HG03571 (cell line): ENCODE measurements around the gene NDUFB6.
A peak's percentile ranks its signal among the peaks of the same experiment; 100 is the strongest.
"Not testable (repeated sequence)": the region's sequence is repeated elsewhere in the genome, so short reads cannot be mapped to it uniquely, and the experiment has no call there.

ENCODE experiments used
- ATAC-seq: cut with Tn5 transposase; IDR thresholded peaks from one replicate; pipeline ENCODE4 v1.9.1; 2021; ENCODE audit not compliant: unreplicated experiment

The NDUFB6 gene

DNA sequence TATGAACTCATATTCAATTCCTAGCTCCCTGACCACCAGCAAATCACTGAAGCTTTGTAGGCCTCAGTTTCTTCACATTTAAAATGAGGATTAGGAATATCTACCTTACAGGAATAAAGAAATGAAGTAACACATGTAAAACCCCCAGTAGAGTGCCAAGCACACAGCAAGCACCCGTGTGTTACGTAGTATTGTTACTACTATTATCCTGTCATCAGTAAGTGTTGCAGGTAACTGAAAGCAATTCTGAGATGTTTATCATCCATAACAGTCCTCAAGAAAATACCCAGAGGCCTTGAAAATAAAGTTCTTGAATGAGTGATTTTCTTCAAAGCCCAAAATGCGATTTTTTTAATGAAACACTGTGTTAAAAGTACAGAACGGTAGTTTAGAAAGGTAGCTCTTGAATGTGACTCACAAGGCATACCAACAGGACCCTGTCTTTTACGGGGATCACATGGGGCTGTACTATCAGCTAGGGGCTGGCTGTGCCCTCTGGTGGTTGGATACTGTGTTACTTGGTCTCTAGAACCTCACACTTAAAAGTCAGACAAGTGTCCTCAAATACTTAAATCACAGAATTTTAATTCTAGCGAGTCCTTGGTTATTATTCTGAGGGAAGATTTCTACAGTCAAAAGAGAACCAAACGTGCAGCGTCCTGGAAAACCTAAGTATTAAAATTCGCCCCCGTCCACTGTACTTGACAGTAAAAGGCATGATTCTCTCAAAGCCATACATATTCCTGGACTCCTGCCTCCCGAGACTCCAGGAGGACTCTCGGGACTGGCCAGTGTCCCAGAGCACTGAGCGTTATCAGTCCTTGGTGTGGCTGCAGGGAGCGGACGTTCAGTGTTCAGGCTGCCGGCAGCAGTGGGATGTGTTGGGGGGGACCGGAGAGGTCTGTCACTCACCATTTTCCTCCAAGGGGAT is 725 bp downstream of the NDUFB6 start:
- ATAC-seq = peak; percentile 92

DNA sequence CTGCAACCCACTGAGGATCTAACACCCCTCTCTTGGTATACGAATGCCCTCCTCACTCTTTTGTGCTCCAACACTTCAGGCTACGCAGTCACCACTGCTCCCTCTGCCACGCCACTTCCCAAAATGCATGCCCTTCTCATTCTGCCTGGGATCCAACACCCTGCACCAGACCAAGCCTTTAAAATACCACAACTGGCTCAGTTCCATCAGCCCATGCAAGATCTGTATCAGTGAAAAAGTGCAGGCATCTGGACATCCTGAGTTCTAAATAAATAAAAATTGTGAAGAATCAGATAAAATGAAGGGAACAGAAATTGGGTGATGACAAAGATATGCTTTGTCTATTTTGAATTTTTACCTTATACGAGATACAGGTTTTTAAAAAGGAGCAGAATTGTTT is 2.7 kb downstream of the NDUFB6 start:
- ATAC-seq = no peak

DNA sequence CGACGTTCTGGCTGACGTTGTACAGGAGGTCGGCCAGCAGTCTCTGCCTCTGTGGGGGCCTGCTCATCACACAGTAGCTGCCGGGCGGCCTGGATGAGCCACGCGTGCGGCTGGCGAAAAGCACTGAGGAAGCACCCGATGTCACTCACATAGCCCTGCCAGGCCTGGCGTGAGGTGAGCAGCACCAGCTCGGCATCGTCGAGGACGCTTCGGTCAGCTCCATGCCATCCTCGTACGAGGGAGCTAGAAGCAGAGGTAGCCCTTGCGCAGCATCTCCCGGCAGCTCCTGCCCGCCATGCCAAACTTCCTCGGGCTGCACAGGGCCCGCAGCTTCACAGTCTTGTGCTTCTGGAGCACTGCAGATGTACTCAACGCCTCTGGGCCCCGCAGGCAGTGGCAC is 6.2 kb downstream of the NDUFB6 start:
- no peak for ATAC-seq

DNA sequence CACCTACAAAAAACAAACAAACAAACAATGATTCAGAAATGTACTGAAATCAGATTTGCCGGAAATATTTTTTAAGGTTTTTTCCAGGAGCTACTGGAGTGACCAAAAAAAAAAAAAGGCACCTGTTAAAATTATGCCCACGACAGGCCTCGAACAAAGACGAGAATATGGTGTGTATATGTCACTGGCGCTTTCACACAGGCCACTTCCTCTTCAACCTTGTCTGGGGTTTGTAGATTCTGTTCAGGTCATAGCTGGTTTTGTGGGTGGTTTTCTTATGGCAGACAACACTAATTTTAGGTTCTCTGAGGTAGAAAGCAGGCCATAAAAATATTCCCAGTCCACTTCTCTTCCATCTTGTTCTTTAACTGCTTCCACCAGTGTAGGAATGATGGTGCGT is 7.0 kb downstream of the NDUFB6 start:
- ATAC-seq = no peak

DNA sequence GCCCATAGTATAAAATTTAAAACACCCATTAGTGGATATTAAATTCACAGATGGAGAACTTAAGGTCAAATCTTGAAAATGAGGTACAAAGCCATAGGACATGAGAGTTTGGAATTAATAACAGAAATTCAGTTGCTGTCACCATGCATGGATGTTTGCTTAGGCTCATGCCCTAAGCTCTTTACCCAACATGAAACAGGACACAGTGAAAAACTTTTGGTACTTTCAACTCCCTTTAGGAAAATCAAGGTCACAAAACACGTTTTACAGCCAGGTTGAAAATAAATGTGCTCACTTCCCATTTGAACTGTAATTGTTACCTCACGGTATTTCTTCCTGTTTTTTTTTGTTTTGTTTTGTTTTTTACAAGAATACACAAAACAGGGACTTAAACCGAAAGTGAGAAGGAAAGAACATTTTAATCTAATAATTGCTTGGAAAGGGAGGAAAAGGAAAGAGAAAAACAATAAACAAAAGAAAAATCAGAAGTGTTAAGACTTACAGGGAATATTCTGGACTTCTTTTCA is 14.5 kb downstream of the NDUFB6 start:
- no peak for ATAC-seq

DNA sequence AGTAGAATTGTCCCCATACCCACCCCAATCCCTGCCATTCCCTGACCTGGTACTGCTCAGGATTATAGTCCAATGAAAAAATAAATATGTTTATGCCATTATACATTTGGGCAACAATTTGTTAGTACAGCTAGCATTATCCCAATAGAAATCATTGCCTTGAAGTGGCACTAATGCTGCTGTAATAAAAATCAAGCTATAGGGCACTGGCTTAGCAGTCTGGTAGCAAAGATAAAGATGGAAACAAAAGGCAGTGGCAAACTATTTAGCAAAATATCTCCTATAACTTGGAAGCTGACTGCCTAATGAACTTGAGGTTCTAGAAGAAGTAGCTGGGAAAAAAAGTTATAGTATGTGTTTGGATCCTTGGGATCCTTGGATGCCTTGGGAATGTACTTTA is 18.4 kb downstream of the NDUFB6 start:
- ATAC-seq = no peak

DNA sequence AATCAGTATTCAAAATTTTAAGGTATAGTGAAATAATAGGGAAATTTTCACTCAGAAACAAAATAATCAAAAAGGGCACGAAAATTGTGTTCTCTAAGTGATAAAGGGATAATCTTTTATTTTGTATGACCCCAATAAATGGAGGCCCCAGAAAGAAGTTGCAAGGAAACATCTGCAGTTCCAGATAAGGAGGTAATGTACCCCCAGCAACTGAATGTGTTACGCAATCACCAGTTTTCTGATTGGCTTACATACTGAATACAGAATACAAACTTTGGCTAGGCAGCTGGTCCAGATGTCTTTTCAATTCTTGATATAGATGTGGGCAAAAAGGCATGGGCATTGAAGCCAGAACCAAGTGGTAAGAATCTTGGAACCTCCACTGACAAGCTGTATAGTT is 18.9 kb downstream of the NDUFB6 start:
- ATAC-seq = no peak

DNA sequence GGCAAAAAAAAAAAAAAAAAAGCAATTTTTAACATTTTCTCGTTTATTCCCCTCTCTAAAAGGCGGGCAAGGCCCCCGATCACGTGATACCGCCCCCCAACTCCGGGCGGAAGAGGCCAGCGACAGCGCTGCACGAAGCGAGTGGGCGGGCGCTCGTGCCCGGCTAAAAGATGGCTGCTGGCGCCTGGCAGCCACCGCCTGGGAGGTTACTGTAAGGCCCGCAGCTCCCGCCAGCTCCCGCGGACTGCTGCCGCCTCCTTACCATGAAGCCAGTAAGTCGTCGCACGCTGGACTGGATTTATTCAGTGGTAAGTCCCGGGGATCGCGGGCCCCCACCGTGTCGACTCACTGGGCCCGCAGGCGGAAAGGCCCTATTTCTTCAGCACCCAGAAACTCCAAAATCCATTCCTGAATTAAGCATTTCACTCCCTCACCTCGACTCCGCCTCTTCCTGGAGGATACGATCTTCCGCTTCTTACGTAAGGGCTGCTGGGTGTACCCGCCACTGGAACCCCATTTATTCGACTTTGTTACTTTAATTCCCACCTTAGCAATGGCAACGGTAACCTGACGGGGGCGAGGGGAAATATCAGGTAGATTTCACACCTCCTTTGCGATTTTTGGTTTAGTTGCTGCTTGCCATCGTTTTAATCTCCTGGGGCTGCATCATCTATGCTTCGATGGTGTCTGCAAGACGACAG is 20.6 kb downstream of the NDUFB6 start, which contains the start of the genes SMIM27 and TOPORS:
SMIM27 (plus strand) TSS at position 156 of the 701 bp plus-strand sequence; CDS start at position 264, 108 bp downstream.
TOPORS (minus strand) TSS at position 415 of the 701 bp plus-strand sequence; CDS start at position 265, 150 bp downstream.
- peak; percentile 74 for ATAC-seq

DNA sequence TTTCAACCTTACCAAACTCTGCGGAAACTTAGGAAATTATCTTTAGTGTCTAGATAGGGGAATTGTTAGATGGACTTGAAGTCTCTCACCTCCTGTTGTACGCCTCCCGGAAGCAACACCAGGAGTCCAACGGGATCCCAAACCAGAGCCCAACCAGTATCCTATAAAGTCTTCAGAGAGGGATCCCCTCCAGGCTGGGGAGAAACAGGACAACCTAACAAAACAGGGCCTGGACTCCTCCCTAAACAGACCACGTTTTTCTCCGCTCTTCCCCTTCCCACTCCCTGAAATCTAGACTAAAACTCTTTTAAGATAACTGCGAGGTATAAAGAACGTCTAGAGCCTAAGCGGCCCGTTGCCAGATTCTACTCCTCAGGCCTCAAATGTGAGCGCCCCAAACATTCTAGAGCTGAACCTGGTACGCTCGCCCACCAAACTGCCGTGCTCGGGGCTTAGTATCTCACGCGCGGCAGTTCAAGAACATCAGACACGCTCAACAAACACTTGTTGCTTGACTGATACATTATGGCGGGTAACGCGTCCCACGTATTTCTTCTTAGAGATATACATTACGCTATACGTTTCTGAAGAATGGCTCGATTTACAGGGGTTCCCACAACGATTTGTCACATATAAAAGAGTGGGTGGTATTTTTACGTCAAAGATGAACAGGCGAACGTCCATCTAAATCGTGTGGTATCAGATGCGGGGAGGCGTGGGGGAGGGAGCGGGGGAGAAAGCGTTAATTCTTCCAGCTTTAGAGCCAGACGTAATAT is 21.5 kb downstream of the NDUFB6 start:
- peak; percentile 5 for ATAC-seq

DNA sequence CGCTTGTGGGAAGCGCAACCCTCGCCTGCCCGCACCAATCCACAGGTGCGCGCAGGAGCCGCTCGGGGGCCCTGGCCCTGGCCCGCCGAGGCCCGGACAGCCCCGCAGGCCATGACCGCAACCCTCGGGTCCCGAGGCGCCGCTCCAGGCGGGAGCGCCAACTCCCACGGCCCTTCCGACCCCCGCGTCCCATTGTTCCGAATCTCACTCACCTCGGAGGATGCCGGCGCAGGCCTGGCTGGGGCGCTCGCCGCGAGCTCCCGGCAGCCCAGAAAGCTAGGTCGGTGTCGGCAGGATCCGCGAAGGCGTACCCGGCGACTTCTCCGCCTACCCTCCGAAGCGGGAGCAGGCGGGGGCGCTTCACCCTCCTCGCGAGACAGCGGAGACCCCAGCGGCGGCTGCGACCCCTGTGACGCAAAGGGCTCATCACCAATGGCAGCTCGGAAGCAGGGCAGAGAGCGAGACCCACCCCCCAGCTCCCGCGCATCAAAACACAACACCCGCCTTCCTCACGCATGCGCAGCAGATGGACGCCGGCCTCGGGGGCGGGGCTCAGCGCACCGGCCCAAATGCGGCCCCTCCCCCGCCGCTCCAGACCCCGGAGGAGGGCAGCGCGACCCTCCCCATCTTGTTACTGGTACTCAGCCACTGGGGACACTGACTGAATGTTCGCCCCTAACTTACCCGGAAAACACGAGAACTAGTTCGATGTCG is 22.2 kb downstream of the NDUFB6 start:
- peak; percentile 66 for ATAC-seq

DNA sequence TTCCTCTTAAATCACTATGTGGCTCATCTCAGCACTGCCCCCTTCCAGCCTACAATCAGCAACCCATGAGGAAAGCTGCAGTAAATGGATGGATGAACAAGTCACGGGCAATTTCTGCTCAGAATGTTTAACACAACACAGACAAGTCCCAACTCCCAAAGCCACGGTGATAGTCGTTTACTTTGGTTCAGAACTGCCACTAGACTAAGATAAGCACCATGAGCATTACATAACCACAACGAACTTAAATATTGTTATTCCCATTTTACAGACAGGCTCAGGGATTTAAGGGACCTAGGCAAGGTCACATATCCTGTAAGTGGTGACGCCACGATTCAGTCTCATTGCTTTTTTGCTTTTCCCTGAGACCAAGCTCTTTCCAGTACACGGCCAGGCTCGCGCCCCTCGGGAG is 22.8 kb downstream of the NDUFB6 start:
- no peak for ATAC-seq

DNA sequence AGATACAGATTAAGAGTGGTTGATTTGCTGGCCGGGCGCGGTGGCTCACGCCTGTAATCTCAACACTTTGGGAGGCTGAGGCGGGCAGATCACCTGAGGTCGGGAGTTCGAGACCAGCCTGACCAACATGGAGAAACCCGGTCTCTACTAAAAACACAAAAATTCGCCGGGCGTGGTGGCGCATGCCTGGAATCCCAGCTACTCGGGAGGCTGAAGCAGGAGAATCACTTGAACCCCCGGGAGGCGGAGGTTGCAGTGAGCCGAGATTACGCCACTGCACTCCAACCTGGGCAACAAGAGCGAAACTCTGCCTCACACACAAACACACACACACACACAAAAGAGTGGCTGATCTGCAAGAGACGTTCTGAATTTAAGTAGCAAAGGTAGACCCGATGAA is 24.7 kb downstream of the NDUFB6 start:
- ATAC-seq = not testable (repeated sequence)

DNA sequence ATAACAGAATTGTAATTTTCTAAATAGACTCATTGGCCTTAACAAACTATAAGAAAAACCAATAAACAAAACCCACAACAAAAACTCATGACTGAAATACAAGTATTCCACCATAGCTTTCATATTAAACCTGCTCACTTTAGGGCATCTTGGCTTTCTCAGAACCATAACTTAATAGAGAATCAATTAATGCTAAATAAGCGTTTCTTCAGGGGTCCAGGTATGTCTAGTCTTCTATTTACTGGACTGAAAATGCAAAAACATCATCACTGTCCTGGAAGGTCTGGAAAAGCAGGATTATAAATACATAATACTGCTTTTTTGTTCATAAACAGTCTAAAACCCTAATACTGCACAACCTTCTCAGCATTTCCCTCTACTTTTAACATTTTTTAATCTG is 27.1 kb downstream of the NDUFB6 start:
- ATAC-seq = no peak

DNA sequence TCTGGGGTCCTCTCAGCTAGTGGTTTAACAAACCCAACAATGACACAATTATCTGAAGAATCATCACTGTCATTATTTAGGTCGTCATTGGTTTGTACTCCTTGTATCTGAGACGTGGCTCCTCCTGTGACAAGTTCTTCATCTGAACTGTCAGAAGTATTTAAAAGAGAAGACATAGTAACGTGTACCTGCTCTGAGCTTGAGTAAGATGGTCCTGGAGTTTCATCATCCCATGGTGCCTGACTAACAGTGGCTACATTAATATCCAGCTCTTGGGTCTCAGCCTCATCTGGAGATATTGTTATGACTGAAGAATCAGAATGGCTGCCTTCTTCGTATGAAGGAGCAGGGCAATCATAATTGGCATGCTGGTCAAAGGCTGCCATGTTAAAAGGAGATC is 29.9 kb downstream of the NDUFB6 start:
- no peak for ATAC-seq

DNA sequence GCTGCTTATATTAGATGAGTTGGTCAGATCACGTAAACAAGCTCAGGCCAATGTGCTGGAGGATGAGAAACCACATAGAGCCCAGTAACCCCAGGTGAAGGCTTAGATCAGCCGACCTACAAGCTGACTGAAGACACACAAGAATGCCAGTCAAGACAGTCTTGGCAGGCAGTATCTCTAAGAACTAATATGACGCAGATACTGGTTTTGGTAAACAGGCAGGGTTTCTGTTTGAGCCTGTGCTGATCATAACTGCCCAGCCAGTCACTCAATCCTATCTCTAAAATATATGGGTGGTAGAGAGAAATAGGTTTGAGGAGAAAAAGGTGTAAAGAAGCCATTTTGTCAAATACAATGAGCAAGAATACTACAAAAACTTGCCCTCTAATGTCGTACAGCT is 39.1 kb downstream of the NDUFB6 start:
- no peak for ATAC-seq

DNA sequence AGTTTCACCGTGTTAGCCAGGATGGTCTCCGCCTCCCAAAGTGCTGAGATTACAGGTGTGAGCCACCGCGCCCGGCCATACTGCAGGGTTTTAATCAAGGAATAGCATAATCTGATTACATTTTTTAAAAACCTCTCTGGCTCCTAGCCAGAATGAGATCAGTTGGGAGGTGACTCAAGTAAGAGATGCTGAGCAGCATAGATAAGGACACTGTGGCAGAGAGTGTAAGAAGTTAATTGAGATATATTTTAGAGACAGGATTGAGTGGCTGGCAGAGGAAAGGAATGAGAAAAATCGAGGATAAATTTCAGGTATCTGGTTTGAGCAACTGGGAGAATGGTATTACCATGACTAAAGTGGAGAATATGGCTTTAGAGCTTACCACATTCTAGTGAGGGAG is 39.6 kb downstream of the NDUFB6 start:
- ATAC-seq = no peak

DNA sequence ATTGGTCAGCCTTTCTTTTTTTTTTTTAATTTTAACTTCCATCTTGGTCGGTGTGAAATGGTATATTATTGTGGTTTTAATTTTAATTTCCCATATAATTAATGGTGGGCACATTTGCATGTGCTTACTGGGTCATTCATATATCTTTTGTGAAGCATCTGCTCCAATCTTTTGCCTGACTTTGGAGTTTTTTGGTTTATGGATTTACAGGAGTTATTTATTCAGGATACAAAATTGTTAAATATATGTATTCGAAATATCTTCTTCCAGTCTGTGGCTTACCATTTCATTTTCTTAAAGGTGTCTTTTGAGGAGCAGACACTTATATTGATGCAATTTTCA is 46.3 kb downstream of the NDUFB6 start:
- ATAC-seq = no peak

DNA sequence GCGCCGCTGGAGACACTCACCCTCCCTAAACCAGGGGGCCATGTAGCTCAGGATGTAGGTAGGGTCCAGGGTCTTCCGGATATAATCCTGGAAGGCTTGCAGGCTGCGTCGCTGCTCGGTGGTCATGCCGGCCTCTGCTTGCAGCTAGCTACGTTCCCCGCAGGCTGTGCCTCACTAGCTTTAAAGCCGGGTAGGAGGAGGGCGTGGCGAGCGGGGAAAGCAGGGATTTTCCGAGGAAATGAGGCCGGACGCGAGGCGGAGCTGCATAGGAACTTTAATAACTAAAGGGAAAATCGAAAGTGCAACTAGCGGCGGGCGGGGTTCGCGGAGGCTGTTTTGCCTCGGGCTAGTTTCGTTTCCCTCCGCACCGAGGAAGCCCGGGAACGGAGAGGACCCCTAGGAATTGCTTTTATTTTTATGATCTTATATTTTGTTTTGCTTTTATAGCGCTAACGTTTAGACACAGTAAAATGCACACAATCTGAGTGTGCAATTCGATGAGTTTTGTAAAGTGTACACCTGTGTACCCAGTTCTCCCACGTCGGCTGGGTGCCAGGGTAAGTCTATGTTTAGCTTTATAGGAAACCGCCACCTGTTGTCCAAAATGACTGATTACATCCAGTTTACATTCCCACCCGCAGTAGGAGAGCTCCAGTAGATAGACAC is 46.8 kb downstream of the NDUFB6 start, which contains the start of gene RIGI:
RIGI (minus strand) TSS at position 156 of the 666 bp plus-strand sequence; CDS start at position 126, 30 bp downstream.
- ATAC-seq = peak; percentile 66

DNA sequence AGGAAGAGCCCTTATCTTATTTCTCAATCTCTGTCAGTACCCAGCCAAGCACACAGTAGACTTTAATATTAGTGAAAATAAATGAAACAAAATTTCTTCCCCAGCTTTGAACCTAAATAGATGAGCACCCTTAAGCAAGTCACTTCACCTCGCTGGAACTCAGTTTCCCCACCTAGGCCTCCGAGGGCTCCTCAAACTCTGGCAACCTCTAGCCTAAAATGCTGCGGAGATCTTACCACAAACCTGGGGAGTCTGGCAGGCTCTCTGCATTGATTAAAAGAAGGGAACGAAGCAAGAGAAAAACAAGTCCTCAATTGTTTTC is 47.3 kb downstream of the NDUFB6 start:
- ATAC-seq = no peak
